ENCODE data around the gene C2CD2L.
"Not testable (repeated sequence)": the region's sequence is repeated elsewhere in the genome, so short reads cannot be mapped to it uniquely, and the experiment has no call there.

Gene C2CD2L

DNA sequence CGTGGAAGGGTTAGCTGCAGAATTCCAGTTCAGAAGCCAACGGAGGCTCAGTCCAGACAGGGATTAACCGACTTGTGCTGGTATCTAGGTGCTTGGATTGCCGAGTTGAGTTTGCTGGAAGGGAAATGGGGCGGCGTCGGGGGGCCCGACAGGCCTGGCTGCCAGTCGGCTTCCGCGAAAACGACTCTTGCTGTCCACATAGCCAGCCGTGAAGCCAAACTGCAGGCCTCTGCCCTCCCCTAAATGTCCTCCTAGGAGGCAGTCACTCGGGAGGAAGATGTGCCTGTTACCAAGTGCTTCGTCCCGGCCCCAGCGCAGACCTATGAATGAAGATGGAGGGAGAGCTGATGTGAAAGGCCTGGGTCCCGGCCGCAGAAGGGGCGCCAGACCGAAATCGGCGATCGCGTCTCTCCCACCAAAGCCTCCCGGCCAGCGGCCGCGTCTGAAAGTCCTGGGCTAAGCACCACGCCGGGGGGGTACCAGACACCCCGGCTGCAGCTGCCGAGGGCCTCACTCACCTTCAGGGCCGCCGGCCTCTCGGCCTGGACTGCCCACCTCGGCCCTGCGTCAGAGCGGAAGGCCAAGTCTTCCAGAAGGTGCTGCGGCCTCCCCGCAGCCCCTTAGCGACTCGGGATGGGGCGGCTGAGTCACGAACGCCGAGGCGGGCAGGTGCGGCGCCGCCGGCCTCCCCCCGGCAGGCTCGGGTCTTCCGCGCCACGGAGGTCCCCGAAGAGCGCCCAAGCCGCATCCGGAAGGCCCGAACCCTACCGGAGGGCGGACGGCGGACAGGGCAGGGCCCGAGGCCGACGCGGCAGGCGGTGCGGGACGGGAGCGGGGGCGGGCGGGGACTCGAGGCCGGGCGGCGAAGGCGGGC is 13.0 kb upstream of the C2CD2L start:
- DNase-seq, result peak; percentile 65

- DNase-seq, result peak; percentile 69
Measured at GRCh38 chr11:119094816-119095065, 12.4 kb upstream of the C2CD2L start.

DNA sequence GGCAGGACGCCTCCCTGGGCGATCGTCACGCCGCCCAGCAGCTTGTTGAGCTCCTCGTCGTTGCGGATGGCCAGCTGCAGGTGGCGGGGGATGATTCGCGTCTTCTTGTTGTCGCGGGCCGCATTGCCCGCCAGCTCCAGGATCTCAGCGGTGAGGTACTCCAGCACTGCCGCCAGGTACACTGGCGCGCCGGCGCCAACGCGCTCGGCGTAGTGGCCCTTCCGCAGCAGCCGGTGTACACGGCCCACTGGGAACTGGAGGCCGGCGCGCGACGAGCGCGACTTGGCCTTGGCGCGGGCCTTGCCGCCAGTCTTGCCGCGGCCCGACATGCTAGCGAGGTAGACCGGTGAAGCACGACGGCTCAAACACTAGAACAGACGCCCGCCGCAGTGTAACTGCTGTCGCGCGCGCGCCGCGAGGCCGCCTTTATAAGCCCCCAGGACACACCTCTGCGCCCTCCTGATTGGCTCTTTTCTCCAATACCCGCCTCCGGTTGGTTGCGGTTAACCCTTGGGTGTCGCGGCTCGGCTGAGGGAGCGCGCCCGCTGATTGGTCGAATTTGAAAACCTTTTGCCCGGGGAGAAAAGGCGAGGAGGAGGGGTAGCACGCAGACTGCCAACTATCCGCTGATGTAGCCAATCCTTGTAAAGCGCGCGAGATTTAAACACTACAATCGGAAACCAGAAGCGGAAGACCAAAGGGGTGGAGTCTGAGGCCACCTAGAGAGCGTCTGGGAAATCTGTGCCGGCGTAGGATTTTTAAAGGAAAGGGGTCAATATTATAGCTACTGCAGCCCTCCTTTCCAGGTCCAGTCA is 11.9 kb upstream of the C2CD2L start:
- peak; percentile 98 for DNase-seq

DNA sequence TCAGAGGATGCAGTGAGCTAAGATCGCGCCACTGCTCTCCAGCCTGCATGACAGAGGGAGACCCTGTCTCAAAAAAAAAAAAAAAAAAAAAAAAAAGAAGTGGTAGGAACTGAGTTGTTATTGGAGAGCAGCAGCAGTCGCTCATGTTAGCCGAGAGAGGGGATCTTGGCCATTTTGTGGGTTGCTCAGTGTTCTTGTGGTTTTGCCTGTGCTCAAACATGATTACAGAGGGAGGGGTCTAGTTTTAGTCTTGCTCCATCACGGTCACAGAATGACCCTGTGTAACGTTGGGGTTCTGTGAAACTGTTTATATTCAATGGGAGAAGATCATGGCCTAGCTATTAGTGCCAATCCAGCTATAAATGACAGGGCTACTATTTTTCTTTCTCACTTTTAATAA is 7.4 kb upstream of the C2CD2L start:
- no peak for DNase-seq

DNA sequence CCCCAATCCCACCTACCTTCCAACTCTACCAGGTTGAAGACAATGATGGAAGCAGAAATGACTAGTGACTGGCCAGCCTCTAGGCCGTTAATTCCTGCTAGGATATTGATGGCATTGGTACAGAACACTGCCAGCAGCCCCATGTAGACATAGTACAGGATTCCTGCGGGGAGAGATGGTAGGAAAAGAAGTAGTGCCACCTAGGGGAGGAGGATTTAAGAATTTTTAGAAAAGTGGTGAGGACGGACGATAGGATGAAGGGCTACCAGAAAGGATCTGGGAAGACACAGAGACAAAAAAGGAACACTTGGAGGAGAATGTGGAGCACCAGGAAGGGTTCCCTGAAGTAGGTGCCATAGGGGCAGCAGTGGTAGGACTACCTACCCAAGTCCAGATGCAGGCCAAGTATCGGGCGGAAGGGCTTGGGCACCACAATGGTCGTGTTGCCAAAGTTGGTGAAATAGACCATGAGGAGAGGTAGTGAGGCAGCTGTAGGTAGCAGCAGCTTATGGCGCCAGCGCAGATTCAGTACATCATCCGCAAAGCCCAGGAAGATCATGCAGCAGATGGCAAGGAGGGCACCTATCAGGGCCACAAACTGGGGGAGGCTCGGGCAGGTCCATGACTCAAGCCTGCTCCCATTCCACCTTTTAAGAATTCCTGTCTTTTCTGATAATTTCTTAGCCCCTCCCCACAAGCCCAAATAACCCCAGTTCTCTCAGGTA is 6.7 kb upstream of the C2CD2L start:
- no peak for DNase-seq

DNA sequence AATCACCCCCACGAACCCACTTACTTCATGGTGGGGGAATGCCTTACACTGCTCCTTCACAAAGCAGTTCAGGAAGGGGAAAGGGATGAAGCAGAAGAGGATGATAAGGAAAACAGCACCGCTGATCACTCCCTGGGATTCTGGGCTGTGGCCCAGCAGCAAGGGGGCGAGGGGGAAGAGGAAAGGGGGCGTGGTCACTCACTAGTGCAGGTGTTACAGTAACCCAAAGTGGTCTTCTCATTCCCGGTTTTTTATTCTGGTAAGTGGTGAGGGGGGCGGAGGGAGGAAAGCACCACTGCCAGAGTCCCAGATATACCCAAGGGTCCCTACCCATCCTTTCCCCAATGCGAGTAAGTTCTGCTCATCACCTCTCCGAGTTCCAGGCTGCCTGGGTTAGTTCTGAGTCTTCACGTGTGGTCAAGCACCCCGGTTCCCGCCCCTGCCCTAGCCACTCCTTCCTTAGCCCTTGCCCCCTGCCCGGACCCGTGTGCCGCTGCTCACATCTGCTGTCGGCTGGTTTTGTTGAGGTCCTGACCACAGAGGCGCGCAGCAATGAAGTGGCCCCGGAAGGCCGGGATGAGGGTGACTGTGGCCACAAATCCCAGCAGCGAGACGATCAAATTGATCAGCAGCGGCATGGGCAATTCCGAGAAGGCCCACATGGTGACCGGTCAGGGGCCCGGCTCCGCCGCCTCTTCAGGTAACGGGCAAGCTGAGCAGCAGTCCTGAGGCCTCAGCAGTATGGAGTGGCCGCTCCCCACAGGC is 6.0 kb upstream of the C2CD2L start:
- DNase-seq, result no peak

DNA sequence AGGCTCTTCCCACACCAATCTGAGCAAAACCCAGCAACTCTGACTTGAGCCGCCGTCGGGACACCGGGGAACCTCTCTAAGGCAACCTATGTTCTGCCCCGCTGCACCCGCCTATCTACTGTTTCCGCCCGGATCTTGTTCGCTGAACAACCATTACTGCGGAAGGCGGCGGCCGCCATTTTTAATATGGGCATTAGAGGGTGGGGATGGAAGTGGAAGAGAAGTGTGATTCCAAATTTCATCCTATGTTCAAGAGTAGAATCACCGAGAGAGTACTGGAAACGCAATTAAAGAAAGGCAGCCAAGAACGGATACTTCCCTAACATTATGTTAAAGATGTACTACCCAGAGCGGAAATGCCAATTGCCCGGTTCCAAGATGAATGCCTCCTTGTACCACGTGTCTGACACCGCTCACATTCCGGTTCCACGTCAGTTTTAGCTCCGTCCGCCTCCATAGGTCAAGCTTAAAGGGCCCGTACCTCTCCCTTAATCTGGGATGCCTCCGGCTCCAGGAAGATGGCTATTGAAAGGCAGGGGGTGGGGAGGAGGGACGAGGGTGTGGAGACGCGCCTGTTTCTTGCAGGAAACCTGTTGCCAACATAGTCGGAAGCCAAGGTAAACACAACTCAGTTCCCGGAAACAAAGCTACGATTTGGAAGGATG is 5.3 kb upstream of the C2CD2L start, which contains the start of gene DPAGT1:
Gene DPAGT1, minus strand, starts transcription at position 95 of the 665 bp plus-strand sequence. CDS start 198 bp downstream, outside the sequence.
- peak; percentile 85 for DNase-seq

- not testable (repeated sequence) for DNase-seq
Measured at GRCh38 chr11:119103161-119103664, 3.9 kb upstream of the C2CD2L start.

DNA sequence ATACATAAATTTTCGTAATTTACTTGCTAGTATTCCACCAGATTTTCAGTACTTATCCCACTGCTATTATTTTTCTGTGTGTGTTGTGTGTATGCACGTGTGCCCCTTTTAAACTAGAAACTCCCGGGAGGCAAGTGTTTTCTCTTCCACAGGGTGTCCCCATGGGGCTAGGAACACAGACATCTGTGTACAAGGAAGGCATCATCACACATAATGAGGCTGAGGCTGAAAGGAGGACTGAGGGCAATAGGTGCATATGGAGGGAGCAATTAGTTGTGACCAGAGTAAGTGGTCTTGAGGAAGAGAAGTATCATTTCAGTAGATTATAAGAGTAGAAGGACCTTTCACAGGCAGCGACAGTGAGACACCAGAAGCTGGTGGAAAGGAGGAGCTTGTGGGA is 3.4 kb upstream of the C2CD2L start:
- no peak for DNase-seq

DNA sequence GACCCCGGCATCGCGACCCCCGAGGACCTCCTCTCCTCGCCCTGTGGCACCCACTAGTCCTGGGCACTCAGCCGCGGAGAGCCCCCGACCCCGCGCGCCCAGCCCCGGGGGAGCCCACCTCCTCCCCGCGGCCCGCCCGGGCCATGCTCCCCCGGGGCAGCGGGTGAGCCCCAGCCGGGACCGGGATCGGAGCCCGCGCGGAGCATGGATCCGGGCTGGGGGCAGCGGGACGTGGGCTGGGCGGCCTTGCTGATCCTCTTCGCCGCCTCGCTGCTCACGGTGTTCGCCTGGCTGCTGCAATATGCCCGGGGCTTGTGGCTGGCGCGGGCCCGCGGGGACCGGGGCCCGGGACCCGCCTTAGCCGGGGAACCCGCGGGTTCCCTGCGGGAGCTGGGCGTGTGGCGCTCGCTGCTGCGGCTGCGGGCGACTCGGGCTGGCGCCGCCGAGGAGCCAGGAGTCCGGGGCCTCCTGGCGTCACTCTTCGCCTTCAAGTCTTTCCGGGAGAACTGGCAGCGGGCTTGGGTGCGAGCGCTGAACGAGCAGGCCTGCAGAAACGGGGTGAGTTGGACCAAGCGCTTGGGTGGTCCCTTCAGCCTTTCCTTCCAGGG is 498 bp downstream of the C2CD2L start:
- DNase-seq, result peak; percentile 26

GRCh38 chr11:119108146-119108856 is 1.2 kb downstream of the C2CD2L start:
- DNase-seq, result peak; percentile 60

DNA sequence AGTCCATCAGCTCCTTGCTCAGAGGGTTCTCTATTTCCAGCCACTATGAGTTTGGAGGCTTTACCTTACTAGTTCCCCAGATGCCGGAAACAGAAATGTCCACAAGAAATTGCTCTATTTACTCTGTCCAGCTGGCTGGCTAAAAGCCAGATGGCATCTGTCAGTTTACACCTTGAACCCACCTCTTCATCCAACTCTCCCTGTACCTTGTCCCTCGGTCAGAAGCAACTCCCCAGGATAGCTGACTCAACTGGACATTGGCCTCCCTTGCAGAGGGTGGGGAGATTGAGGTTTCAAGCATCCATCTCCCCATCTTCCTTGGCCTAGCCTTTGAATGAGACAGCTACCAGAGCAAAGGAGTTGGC is 1.7 kb downstream of the C2CD2L start:
- no peak for DNase-seq

- DNase-seq, result no peak
Measured at GRCh38 chr11:119109843-119110242, 2.7 kb downstream of the C2CD2L start.

GRCh38 chr11:119110439-119110838 is 3.3 kb downstream of the C2CD2L start:
- no peak for DNase-seq

GRCh38 chr11:119111361-119111925 is 4.3 kb downstream of the C2CD2L start:
- DNase-seq, result no peak

DNA sequence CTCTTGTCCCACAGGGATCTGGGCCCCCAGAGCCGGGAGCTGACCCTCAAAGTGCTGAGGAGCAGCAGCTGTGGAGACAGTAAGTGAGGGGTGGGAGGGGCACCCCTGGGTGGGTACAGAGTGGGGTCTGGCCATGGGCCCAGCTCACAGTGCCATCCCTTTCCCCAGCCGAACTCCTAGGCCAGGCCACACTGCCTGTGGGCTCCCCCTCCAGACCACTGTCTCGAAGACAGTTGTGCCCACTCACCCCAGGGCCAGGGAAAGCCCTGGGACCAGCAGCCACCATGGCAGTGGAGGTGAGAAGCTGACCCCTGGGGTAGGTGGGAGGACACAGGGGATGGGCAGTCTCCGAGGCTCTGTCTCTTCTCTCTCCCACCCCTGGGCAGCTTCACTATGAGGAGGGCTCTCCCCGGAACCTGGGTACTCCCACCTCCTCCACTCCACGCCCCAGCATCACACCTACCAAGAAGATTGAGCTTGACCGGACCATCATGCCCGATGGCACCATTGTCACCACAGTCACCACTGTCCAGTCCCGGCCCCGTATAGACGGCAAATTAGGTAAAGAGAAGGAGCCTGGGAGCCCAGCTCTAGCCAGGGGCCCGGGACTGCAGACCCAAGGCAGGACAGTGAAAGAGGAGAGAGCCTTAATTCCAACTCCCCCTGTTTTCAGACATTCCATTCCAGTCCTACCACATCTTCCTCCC is 5.3 kb downstream of the C2CD2L start:
- no peak for DNase-seq

GRCh38 chr11:119113716-119114115 is 6.6 kb downstream of the C2CD2L start:
- no peak for DNase-seq

- DNase-seq, result no peak
Measured at GRCh38 chr11:119114351-119114750, 7.2 kb downstream of the C2CD2L start.

DNA sequence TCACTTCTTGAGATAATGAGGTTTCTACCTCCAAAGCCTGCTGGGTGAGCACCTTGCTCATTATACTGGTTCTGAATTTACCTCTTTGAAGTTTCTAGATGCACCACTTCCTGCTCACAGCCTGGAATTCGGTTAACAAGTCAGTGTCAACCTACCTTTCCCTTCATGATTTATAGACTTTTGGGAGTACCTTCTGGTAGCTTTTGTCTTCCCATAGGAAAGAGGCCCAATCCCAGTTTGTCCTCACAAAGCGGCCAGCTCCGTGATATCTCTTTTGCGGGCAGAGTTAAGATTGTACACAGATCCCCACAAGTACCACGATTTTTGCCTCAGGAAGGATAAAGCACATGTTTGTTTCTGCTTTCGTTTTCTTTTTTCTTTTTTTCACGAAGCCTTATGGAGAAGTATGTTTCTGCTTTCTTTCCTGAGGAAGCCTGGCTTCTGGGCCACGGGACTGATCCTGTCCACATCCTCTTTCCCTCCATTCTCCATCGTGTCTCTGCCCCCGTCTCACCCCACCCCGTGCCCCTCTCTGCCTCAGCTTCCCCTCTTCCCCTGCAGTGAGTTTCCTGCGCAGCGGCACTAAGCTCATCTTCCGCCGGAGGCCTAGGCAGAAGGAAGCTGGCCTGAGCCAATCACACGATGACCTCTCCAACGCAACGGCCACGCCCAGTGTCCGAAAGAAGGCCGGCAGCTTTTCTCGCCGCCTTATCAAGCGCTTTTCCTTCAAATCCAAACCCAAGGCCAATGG is 8.5 kb downstream of the C2CD2L start:
- peak; percentile 52 for DNase-seq

All from CD4-positive, alpha-beta T cell treated with Interleukin-17A for 4 hours (primary cell).